GM18520 (cell line): ENCODE results near the gene MID1.

Source experiments
- ATAC-seq: cut with Tn5 transposase; IDR thresholded peaks from one replicate; pipeline ENCODE4 v1.9.1; 2021; ENCODE audit not compliant: unreplicated experiment

The MID1 gene

GRCh38 chrX:10447564-10448214 lies 172.7 kb downstream of the MID1 start:
- ATAC-seq = no peak

- ATAC-seq = no peak
Measured at GRCh38 chrX:10444204-10444603, 176.2 kb downstream of the MID1 start.

DNA sequence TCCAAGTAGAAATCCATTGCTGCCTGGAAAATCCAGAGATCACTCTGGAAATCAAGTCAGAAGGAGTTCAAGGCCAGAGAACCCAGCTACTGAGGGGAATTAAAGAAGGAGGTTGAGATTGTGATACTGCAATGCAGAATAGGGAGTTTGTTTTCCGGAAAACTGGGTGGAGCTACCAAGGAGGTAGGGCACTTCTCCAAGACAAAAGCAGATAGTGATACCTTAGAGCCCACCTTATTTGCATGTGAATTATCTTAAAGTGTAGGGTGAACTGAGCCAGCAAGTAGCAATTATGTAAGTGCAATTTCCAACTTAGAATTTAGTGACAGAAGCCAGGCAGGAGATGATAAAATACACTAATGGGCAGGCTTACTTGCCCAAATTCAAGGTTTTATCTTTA lies 178.9 kb downstream of the MID1 start:
- no peak for ATAC-seq

DNA sequence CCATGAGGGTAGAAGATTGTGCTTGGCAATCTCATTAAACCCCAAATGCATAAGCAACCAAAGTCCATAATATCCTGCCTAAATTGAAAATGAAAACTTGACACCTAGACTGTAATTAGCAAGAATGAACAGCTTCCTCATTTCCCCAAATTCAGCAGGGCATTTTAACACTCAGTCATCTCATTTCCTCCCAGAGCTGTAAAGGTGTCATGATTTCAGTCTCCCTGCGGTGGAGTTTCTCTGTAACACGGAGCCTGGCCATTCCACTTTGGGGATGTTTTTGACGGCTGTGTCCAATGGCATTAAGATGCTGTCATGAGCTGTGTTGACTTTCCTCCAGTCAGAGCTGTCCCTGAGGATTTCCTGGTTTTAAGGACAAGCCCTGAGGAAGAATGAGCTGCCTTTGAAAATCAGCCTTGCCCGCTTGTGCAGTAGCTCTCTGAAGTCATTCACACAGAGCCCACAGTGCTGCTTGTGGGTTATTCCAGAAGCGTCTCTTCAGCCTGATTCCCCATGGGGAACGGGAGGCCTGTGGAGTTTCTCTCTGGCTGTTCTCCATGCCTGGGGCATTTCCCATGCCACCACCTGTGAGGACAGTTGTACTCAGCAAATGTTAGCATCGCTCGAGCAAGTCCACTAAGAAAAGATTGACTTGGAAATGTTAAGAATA lies 187.0 kb downstream of the MID1 start:
- ATAC-seq = no peak

- no peak for ATAC-seq
Measured at GRCh38 chrX:10429908-10430307, 190.5 kb downstream of the MID1 start.

DNA sequence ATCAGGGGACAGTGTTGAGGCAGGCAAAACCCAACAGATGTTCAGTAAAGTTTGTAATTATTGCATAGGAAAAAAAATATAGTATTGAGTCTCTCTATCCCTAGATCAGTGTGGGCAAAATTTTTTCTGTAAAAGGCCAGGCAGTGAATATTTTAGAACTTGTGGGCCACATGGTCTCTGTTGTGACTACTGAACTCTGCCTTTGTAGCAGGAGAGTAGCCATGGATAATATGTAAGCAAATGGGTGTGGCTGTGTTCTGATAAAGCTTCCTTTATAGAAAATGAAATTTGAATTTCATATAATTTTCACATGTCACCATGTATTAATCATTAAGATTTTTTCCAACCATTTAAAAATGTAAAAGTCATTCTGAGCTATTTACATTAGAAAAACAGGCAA lies 193.1 kb downstream of the MID1 start:
- ATAC-seq = no peak

DNA sequence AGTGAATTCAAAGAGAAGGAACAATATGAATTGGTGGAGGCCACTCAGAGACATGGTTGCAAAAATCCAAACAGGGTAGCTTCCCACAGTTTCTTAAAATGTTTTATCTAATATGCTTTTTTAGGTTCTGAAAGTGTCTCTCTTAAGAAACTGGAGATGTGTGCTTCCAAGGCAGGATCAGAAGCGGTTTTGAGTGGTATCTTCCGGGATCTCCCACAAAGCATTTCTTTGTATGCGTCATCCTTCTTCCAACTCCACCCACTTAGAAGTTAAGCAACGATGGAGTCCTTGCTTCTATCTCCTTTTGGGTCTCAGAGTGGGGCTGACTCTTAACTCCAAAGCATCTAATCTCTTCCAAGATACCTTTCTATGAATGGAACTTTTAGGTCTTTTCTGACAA lies 196.7 kb downstream of the MID1 start:
- no peak for ATAC-seq

GRCh38 chrX:10420134-10420533 lies 200.3 kb downstream of the MID1 start:
- no peak for ATAC-seq

- ATAC-seq = no peak
Measured at GRCh38 chrX:10416424-10416823, 204.0 kb downstream of the MID1 start.

DNA sequence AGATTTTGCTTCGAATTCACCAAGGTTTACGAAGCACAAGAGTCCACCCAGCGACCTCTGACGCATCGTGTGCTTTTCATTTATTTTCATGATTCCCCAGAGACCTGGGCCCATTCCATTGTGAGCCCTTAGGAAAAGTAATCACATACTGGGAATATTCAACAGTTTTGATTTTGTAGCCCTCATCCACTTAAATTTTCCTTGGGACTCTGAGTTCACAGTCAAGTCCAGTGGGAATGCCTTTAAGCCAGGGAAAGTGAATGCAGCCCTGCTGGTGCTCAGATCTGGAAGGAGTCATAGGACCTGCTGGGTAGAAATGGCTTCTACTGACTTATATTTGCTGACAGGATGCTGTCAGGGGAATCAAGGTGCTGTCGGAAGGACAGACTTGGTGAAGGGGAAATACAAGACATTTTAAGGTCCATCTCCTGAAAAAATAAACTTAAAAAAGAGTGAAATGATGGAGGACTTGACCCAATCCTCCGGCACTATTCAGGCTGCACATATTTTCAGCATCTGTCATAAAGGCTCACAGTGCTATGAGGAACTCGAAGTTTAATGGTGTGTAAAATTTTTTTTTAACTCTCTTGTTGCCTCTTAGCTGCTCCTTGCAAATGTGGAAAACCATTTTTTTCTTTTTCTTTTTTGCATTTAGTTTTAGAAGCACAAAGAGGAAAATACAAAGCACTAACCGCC lies 204.9 kb downstream of the MID1 start:
- ATAC-seq = no peak

GRCh38 chrX:10414862-10415261 lies 205.5 kb downstream of the MID1 start:
- no peak for ATAC-seq

- ATAC-seq = no peak
Measured at GRCh38 chrX:10414156-10414824, 206.1 kb downstream of the MID1 start.

DNA sequence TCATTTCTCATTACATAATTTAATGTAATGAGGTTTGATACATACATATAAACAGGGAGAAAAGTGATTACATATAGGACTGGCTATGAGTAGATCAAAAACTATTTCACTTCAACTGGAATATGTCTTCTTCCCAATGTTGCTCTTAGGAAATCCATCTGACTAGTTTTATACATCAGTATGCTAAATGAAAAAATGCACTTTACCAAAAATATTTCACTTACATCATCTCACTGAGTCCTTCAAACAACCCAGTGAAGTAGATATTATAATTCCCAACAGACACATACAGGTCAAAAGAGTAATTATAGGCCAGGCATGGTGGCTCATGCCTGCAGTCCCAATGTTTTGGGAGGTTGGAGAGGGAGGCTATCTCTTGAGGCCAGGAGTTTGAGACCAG lies 215.9 kb downstream of the MID1 start:
- ATAC-seq = no peak

GRCh38 chrX:10401239-10401638 lies 219.1 kb downstream of the MID1 start:
- ATAC-seq = no peak

- no peak for ATAC-seq
Measured at GRCh38 chrX:10399043-10399741, 221.2 kb downstream of the MID1 start.

DNA sequence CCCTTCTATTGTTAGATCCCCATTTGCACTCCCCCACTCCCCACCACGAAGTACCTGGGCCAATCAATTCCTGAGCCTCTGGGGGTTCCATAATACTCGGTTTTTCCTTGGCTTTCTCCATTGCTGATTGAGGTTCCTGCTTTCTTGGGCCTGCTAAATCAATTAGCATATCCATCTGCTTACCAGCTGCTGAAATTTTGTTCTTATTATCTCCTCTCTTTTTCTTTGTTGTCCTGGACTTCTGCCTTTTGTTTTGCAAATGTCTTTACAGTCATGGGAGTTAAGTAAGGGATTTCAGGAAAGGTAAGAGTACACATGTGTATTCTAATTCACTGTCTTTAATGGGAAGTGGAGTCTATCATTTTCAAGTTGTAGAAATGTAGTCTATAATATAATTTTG lies 222.2 kb downstream of the MID1 start:
- ATAC-seq = no peak

GRCh38 chrX:10397349-10397748 lies 223.0 kb downstream of the MID1 start:
- ATAC-seq = no peak

- no peak for ATAC-seq
Measured at GRCh38 chrX:10395643-10396042, 224.7 kb downstream of the MID1 start.
